RWPE2 (cell line): Measurements from ENCODE around the gene STX1A.

ENCODE experiments used
- ATAC-seq: fragments of 200-7000 bp; cut with Tn5 transposase; 3 replicates; pipeline ENCODE4 v1.9.1; 2021; ENCODE audit warnings: low read depth
- DNase-seq: peaks from one replicate; pipeline ENCODE4 v3.0.0-alpha.2; 2020; ENCODE audit warnings: low spot score
- H3K27ac ChIP-seq: fragments of 450-650 bp; 2 replicates; pipeline ENCODE4 v1.5.1; 2017; ENCODE audit warnings: mild to moderate bottlenecking; ENCODE audit not compliant: poor library complexity, severe bottlenecking
- H3K27me3 ChIP-seq: fragments of 250-450 bp; sonication (Bioruptor Pico); 2 replicates; pipeline ENCODE4 v1.5.1; 2021; ENCODE audit warnings: mild to moderate bottlenecking, moderate library complexity; ENCODE audit not compliant: insufficient read depth, poor library complexity, severe bottlenecking
- H3K36me3 ChIP-seq: fragments of 250-450 bp; sonication (Bioruptor Pico); 2 replicates; pipeline ENCODE4 v1.5.1; 2020; ENCODE audit warnings: low read depth, mild to moderate bottlenecking, moderate library complexity
- H3K4me1 ChIP-seq: fragments of 250-450 bp; sonication (Bioruptor Pico); 2 replicates; pipeline ENCODE4 v1.5.1; 2021; ENCODE audit warnings: mild to moderate bottlenecking, moderate library complexity; ENCODE audit not compliant: insufficient read depth, poor library complexity, severe bottlenecking
- H3K4me3 ChIP-seq: fragments of 250-450 bp; sonication (Bioruptor Pico); 2 replicates; pipeline ENCODE4 v1.5.1; 2021; ENCODE audit warnings: mild to moderate bottlenecking, moderate library complexity; ENCODE audit not compliant: severe bottlenecking
- H3K9me3 ChIP-seq: fragments of 250-450 bp; sonication (Bioruptor Pico); 2 replicates; pipeline ENCODE4 v1.5.1; 2021; ENCODE audit warnings: mild to moderate bottlenecking, moderate library complexity; ENCODE audit not compliant: severe bottlenecking
- TF ChIP-seq, protein P1 (sequence below): fragments of 450-650 bp; IDR thresholded peaks from one replicate; pipeline ENCODE4 v1.5.1; 2017; ENCODE audit warnings: mild to moderate bottlenecking, moderate library complexity; ENCODE audit not compliant: poor library complexity, severe bottlenecking

STX1A gene

DNA sequence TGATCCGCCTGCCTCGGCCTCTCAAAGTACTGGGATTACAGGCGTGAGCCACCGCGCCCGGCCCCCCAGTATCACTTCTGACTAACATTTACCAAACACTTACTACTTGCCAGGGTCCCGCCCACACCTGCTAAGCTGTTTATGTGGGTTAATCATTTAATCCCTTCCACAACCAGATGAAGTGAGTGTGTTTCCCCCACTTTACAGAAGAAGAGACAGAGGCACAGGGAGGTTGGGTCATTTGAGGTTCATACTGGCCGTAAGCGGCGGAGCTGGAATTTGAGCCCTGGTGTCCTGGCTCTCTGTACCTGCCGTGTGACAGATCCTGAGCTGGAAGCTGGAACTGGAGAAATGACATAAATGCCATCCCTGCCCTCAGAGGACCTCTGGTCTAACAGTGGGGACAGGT lies 66.9 kb downstream of the STX1A start:
- no peaks in the 10 kb centered on the region for H3K36me3 ChIP-seq

DNA sequence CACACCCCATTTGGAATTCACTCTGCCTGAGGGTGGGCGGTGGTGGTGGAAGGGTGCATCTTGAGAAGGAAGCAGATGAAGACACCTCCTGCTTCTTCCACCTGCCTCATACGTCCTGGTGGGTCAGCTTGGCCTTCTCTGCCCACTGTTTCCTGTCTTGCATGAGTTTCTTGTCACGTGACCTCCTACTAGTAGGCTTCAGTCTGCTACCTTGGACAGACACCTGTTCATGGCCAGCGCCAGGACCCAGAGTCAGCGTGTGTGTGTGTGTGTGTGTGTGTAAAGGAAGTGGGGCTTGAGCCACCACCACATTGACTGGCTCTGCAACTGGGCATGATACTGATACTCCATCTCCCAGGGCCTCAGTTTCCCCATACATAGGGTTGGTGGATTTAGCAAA lies 68.9 kb downstream of the STX1A start:
- no peaks in the 10 kb centered on the region for H3K27me3 ChIP-seq
- DNase-seq (no peak), ATAC-seq (no peak)

More for the DNA sequence above, 66.9 kb downstream of the STX1A start:
- no peak overlapping the region for H3K4me3 ChIP-seq
- no peaks in the 10 kb centered on the region for H3K27me3 ChIP-seq
- no peak for ATAC-seq
- H3K27ac ChIP-seq = no peak overlapping the region
- TF ChIP-seq, protein P1, sequence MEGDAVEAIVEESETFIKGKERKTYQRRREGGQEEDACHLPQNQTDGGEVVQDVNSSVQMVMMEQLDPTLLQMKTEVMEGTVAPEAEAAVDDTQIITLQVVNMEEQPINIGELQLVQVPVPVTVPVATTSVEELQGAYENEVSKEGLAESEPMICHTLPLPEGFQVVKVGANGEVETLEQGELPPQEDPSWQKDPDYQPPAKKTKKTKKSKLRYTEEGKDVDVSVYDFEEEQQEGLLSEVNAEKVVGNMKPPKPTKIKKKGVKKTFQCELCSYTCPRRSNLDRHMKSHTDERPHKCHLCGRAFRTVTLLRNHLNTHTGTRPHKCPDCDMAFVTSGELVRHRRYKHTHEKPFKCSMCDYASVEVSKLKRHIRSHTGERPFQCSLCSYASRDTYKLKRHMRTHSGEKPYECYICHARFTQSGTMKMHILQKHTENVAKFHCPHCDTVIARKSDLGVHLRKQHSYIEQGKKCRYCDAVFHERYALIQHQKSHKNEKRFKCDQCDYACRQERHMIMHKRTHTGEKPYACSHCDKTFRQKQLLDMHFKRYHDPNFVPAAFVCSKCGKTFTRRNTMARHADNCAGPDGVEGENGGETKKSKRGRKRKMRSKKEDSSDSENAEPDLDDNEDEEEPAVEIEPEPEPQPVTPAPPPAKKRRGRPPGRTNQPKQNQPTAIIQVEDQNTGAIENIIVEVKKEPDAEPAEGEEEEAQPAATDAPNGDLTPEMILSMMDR = no peak
- DNase-seq = no peak
- H3K9me3 ChIP-seq = no peaks in the 10 kb centered on the region
- no peaks in the 10 kb centered on the region for H3K4me1 ChIP-seq

DNA sequence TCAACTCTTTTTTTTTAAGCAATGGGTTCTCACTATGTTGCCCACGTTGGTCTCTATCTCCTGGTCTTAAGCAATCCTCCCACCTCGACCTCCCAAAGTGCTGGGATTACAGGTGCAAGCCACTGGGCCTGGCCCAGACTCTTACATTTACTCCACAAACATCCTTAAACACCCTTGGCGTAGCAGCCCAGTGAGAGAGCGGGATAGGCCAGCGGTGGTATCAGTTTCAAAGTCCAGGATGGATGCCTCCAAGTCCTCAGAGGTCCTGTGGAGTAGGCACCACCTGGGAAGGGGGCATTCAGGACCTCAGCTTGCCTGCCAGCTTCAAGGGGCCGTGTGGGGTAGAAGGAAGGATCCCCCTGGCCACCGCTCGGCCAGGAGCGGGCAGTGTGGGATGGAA lies 69.9 kb downstream of the STX1A start:
- H3K4me3 ChIP-seq = no peak overlapping the region
- H3K9me3 ChIP-seq = no peaks in the 10 kb centered on the region
- DNase-seq (no peak), ATAC-seq (no peak)
- peaks cover 8% of the 10 kb centered on the region for H3K4me1 ChIP-seq
- H3K36me3 ChIP-seq = no peaks in the 10 kb centered on the region
- no peak overlapping the region for H3K27ac ChIP-seq
- TF ChIP-seq, protein P1 = no peak
- no peaks in the 10 kb centered on the region for H3K27me3 ChIP-seq

More for the DNA sequence above, 68.9 kb downstream of the STX1A start:
- Histone ChIP-seq H3K4me1 (peaks cover 8% of the 10 kb centered on the region), H3K4me3 (no peak overlapping the region), H3K36me3 (no peaks in the 10 kb centered on the region), H3K27ac (no peak overlapping the region), H3K9me3 (no peaks in the 10 kb centered on the region)
- TF ChIP-seq, protein P1 = no peak
